ENCODE data around the gene KLHL36.

KLHL36 gene

DNA sequence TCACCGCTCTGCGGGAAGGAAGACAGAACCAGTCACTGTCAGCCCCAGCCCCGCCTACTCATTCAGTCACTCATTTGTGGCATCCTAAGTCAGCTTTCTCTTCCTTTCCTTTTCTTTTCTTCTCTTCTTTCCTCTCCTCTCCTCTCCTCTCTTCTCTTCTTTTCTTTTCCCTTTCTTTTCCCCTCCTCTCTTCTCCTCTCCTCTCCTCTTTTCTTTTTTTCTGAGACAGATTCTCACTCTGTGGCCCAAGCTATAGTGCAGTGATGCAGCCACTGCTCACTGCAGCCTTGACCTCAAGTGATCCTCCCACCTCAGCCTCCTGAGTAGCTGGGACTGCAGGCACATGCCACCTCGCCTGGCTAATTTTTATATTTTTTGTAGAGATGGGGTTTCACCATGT, 10.6 kb upstream of the KLHL36 start:
- H3K4me3 ChIP-seq (ENCODE audit: low read depth, low read length): no peak overlapping the region
- DNase-seq (ENCODE audit: low read depth): no peak
- TF ChIP-seq MAX (IDR thresholded peaks at IDR 0.05; ENCODE audit: low read depth, low read length): no peak
- no peak for TF ChIP-seq CTCF (IDR thresholded peaks at IDR 0.05; ENCODE audit: low read depth, low read length)
- TF ChIP-seq POLR2A (IDR thresholded peaks at IDR 0.05; ENCODE audit: extremely low read depth, insufficient read length): no peak
- TF ChIP-seq MYC (IDR thresholded peaks at IDR 0.05; ENCODE audit: low read depth, low read length): no peak

DNA sequence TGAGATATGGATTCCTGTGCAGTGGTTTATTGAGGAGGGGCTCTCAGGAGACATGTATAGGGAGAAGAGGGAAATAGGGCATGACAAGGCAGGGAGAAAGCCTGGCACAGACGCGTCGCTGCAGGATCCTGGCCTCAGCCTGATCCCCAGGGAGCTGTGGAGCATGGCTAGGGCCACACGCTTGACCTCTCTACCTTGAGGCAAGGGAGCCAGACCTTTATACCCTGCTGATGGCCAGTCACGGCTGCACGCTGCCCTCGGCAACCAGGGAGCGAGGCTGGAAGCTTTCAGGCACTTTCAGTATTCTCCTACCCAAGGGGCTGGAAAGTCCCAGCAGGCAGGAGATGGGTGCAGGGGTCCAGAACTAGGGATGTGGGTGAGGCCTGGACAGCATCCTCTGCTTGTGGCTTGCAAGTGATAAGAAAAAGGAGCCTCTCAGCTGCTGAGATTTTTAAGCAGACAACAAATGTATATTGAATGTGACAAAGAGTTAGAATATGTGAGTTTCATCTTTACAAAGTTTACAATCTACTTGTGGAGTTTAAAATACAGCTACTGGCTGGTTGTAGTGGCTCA, 10.0 kb upstream of the KLHL36 start:
- TF ChIP-seq CTCF (IDR thresholded peaks at IDR 0.05; ENCODE audit: low read depth, low read length): no peak
- no peak for TF ChIP-seq MYC (IDR thresholded peaks at IDR 0.05; ENCODE audit: low read depth, low read length)
- no peak for TF ChIP-seq MAX (IDR thresholded peaks at IDR 0.05; ENCODE audit: low read depth, low read length)
- TF ChIP-seq POLR2A (IDR thresholded peaks at IDR 0.05; ENCODE audit: extremely low read depth, insufficient read length): no peak
- no peak for DNase-seq (ENCODE audit: low read depth)
- no peak overlapping the region for H3K4me3 ChIP-seq (ENCODE audit: low read depth, low read length)

DNA sequence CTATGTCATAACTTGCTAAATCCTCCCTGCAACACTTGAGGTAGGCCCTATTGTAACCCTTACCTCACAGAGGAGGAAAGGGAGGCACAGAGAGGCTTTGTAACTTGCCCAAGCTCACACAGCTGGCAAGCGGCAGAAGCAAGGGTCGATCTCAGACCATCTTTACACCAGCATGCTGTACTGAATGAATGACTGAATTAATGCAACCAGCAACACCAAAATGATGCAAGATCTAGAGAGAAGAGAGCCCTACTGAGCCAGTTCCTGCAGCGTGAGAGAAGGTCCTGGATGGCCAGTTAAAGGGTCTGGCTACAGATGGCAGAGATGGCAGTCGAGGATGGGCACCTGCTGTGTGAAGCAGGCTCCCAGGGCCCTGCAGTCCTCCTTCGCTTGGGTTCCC, 8.2 kb upstream of the KLHL36 start:
- TF ChIP-seq MYC (IDR thresholded peaks at IDR 0.05; ENCODE audit: low read depth, low read length) (no peak), CTCF (IDR thresholded peaks at IDR 0.05; ENCODE audit: low read depth, low read length) (no peak), MAX (IDR thresholded peaks at IDR 0.05; ENCODE audit: low read depth, low read length) (no peak), POLR2A (IDR thresholded peaks at IDR 0.05; ENCODE audit: extremely low read depth, insufficient read length) (no peak)
- H3K4me3 ChIP-seq (ENCODE audit: low read depth, low read length): no peak overlapping the region
- DNase-seq (ENCODE audit: low read depth): peak; percentile 40

GRCh38 chr16:84641643-84642358, 6.5 kb upstream of the KLHL36 start:
- no peak for TF ChIP-seq POLR2A (IDR thresholded peaks at IDR 0.05; ENCODE audit: extremely low read depth, insufficient read length)
- no peak for TF ChIP-seq CTCF (IDR thresholded peaks at IDR 0.05; ENCODE audit: low read depth, low read length)
- no peak for TF ChIP-seq MYC (IDR thresholded peaks at IDR 0.05; ENCODE audit: low read depth, low read length)
- TF ChIP-seq MAX (IDR thresholded peaks at IDR 0.05; ENCODE audit: low read depth, low read length): no peak

DNA sequence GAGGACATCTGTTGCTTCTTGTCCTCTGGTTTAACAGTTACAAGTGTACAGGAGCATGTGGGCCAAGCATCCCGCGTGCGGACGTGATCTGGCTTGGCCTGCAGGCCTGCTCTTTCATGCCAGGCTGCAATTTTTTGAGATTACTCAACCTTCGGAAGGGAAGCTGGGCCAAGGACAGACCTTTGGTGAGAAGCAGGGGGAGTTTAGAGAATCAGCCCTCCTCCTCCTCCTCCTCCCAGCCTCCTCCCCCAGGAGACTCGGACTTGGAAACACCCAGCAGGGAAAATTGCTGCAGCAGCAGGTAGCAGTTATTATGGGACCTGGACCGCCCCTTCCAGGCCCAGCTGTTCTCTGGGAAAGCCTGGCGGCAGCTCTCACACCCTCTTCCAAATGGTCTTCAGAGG, 5.1 kb upstream of the KLHL36 start:
- no peak overlapping the region for H3K4me3 ChIP-seq (ENCODE audit: low read depth, low read length)
- TF ChIP-seq MYC (IDR thresholded peaks at IDR 0.05; ENCODE audit: low read depth, low read length) (no peak), POLR2A (IDR thresholded peaks at IDR 0.05; ENCODE audit: extremely low read depth, insufficient read length) (no peak), MAX (IDR thresholded peaks at IDR 0.05; ENCODE audit: low read depth, low read length) (0 out of 2 replicates have a peak, but pooled peaks have one; percentile 13), CTCF (IDR thresholded peaks at IDR 0.05; ENCODE audit: low read depth, low read length) (no peak)
- DNase-seq (ENCODE audit: low read depth): peak; percentile 73

More at GRCh38 chr16:84641643-84642358, 6.5 kb upstream of the KLHL36 start:
- H3K4me3 ChIP-seq (ENCODE audit: low read depth, low read length): no peak overlapping the region
- no peak for DNase-seq (ENCODE audit: low read depth)

All from NB4 (cell line).